Keratinocyte (primary cell): ENCODE measurements around the gene CMTR1.

Experiments used
- EZH2 ChIP-seq: IDR thresholded peaks from one replicate; pipeline ENCODE4 v1.6.1; 2012; ENCODE audit warnings: inconsistent platforms, mild to moderate bottlenecking, low read length, moderate library complexity
- TF ChIP-seq, protein P1 (sequence below), 3 experiments: IDR thresholded peaks in 1 of 3; conservative IDR thresholded peaks in 1 of 3; optimal IDR thresholded peaks in 1 of 3; 2 replicates in 2 of 3; 3 replicates in 1 of 3; pipeline versions ENCODE3 to v1.5.1; 2011; ENCODE audit warnings: low read length in 3 of 3, mild to moderate bottlenecking in 3 of 3, moderate library complexity in 2 of 3, control low read depth in 1 of 3, inconsistent platforms in 1 of 3; ENCODE audit not compliant: insufficient read depth in 2 of 3; ENCODE audit errors: extremely low read depth in 1 of 3

DNA sequence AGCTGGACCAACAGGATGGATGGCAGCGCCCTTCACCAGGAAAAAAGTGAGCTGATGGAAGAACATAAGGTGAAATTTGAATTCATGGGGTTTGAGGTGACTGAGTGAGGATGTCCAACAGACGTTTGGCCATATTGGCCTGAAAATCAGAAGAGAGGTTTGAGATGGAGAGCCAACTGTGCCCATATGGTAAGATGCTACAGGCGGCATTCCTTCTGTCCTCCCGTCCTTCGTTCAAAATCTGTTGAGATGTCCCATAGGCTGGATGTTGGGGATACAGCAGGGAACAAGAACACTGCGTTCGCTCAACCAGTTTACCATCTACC lies 468 bp upstream of the CMTR1 start:
- TF ChIP-seq EZH2, result no peak
- TF ChIP-seq, protein P1, sequence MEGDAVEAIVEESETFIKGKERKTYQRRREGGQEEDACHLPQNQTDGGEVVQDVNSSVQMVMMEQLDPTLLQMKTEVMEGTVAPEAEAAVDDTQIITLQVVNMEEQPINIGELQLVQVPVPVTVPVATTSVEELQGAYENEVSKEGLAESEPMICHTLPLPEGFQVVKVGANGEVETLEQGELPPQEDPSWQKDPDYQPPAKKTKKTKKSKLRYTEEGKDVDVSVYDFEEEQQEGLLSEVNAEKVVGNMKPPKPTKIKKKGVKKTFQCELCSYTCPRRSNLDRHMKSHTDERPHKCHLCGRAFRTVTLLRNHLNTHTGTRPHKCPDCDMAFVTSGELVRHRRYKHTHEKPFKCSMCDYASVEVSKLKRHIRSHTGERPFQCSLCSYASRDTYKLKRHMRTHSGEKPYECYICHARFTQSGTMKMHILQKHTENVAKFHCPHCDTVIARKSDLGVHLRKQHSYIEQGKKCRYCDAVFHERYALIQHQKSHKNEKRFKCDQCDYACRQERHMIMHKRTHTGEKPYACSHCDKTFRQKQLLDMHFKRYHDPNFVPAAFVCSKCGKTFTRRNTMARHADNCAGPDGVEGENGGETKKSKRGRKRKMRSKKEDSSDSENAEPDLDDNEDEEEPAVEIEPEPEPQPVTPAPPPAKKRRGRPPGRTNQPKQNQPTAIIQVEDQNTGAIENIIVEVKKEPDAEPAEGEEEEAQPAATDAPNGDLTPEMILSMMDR (optimal IDR thresholded peaks at IDR 0.05 in 1 of 3, IDR thresholded peaks at IDR 0.05 in 1 of 3, conservative IDR thresholded peaks at IDR 0.05 in 1 of 3; ENCODE audit: extremely low read depth in 1 of 3, insufficient read depth in 2 of 3, low read length in 3 of 3), result no peak
